H1 (cell line): Measurements from ENCODE around the gene IL22RA2. TPM values are rescaled to one million over a fixed set of nuclear protein-coding genes. Genes with fewer than 3 reads are reported as not detected.
"Not testable (repeated sequence)": the region's sequence is repeated elsewhere in the genome, so short reads cannot be mapped to it uniquely, and the experiment has no call there.

Experiments used
- CTCF ChIA-PET: fragments of 300-600 bp; sonication (Branson Sonifier 250); formaldehyde crosslinking; loops from one replicate; lab custom pipeline; 2021; ENCODE audit not compliant: partially characterized antibody; lab: Charles Lee
- POLR2A ChIA-PET: fragments of 300-600 bp; sonication (Branson Sonifier 250); formaldehyde crosslinking; loops from one replicate; lab custom pipeline; 2021; ENCODE audit warnings: inconsistent platforms; ENCODE audit not compliant: partially characterized antibody; lab: Charles Lee
- DNase-seq, 2 experiments: peaks; one replicate each; pipeline versions ENCODE4 v3.0.0 to v3.0.0-alpha.2; 2010 to 2022; ENCODE audit warnings: low spot score in 2 of 2, low read depth in 1 of 2, mixed read lengths in 1 of 2
- FAIRE-seq: peaks from 2 replicates; lab custom pipeline; 2011; peaks lifted over from hg19 to GRCh38; lab: Jason Lieb, UNC
- H2AFZ ChIP-seq: 2 replicates; pipeline ENCODE4 v1.8.1; 2012; ENCODE audit warnings: low read length, inconsistent platforms
- H2AK5ac ChIP-seq: 2 replicates; pipeline ENCODE4 v1.6.1; 2013; ENCODE audit warnings: low read depth, low read length
- H2BK120ac ChIP-seq: replicated peaks from 2 replicates; pipeline ENCODE3; 2013; ENCODE audit warnings: low read depth, low read length, inconsistent platforms
- H2BK12ac ChIP-seq: 2 replicates; pipeline ENCODE4 v1.6.1; 2013; ENCODE audit warnings: low read depth, low read length
- H2BK15ac ChIP-seq: 2 replicates; pipeline ENCODE4 v1.6.1; 2013; ENCODE audit warnings: low read length
- H2BK20ac ChIP-seq: 2 replicates; pipeline ENCODE4 v1.6.1; 2013; ENCODE audit warnings: low read length
- H2BK5ac ChIP-seq: 2 replicates; pipeline ENCODE4 v1.6.1; 2013; ENCODE audit warnings: low read depth, low read length
- H3K14ac ChIP-seq: 2 replicates; pipeline ENCODE4 v1.6.1; 2013; ENCODE audit warnings: inconsistent platforms; ENCODE audit not compliant: insufficient read length
- H3K18ac ChIP-seq: 2 replicates; pipeline ENCODE4 v1.6.1; 2013; ENCODE audit warnings: low read length; ENCODE audit errors: extremely low read depth
- H3K23ac ChIP-seq: 2 replicates; pipeline ENCODE4 v1.6.1; 2013; ENCODE audit warnings: inconsistent platforms; ENCODE audit not compliant: insufficient read length
- H3K23me2 ChIP-seq: 2 replicates; pipeline ENCODE4 v1.6.1; 2013; ENCODE audit warnings: low read depth, low read length
- H3K27ac ChIP-seq: 2 replicates; pipeline ENCODE4 v1.6.1; 2011; ENCODE audit warnings: low read depth, low read length, inconsistent platforms
- H3K27me3 ChIP-seq, 4 experiments: replicated peaks in 1 of 4; 1 replicate in 1 of 4; 2 replicates in 3 of 4; pipeline versions ENCODE4 v1.6.1 to v1.8.1; 2011 to 2013; ENCODE audit warnings: low read length in 3 of 4, mild to moderate bottlenecking in 3 of 4, inconsistent platforms in 2 of 4, mixed read lengths in 2 of 4, moderate library complexity in 1 of 4; ENCODE audit not compliant: control insufficient read depth in 3 of 4, insufficient read depth in 3 of 4; ENCODE audit errors: extremely low read depth in 1 of 4
- H3K36me3 ChIP-seq, 4 experiments: 2 replicates each; pipeline versions ENCODE4 v1.6.1 to v1.8.1; 2011 to 2013; ENCODE audit warnings: mild to moderate bottlenecking in 4 of 4, low read length in 3 of 4, moderate library complexity in 2 of 4, control low read depth in 1 of 4, inconsistent platforms in 1 of 4; ENCODE audit not compliant: insufficient read depth in 4 of 4, control insufficient read depth in 2 of 4
- H3K4ac ChIP-seq: replicated peaks from 2 replicates; pipeline ENCODE3; 2013; ENCODE audit warnings: low read length, low read depth, mixed read lengths, inconsistent platforms; ENCODE audit not compliant: insufficient read length
- H3K4me1 ChIP-seq, 4 experiments: replicated peaks in 1 of 4; 1 replicate in 1 of 4; 2 replicates in 3 of 4; pipeline versions ENCODE4 v1.6.1 to v1.8.1; 2011 to 2013; ENCODE audit warnings: low read length in 3 of 4, inconsistent platforms in 2 of 4, mixed read lengths in 1 of 4; ENCODE audit not compliant: insufficient read depth in 4 of 4, control insufficient read depth in 3 of 4
- H3K4me2 ChIP-seq, 2 experiments: 2 replicates each; pipeline versions ENCODE4 v1.6.1 to v1.8.1; 2011 to 2013; ENCODE audit warnings: low read depth in 2 of 2, low read length in 2 of 2, control low read depth in 1 of 2, inconsistent platforms in 1 of 2, mild to moderate bottlenecking in 1 of 2; ENCODE audit not compliant: insufficient read depth in 1 of 2
- H3K4me3 ChIP-seq, 4 experiments: fragments of 200-600, 300-600 bp in 1 of 4; sonication (generic), shearing (Covaris generic), sonication (Bioruptor Twin) in 1 of 4; 2 replicates each; pipeline versions ENCODE4 v1.5.1 to v1.8.1; 2011 to 2016; ENCODE audit warnings: low read length in 4 of 4, low read depth in 3 of 4, control low read depth in 2 of 4, inconsistent platforms in 2 of 4, mild to moderate bottlenecking in 2 of 4, mixed read lengths in 1 of 4, moderate library complexity in 1 of 4; ENCODE audit not compliant: insufficient read depth in 2 of 4; ENCODE audit errors: extremely low read depth in 1 of 4
- H3K56ac ChIP-seq: replicated peaks from 2 replicates; pipeline ENCODE3; 2013; ENCODE audit warnings: low read depth, mild to moderate bottlenecking, mixed read lengths, low read length, inconsistent platforms; ENCODE audit not compliant: insufficient read length
- H3K79me1 ChIP-seq: 2 replicates; pipeline ENCODE4 v1.6.1; 2013; ENCODE audit warnings: low read depth, low read length, control low read depth
- H3K79me2 ChIP-seq, 2 experiments: 2 replicates each; pipeline versions ENCODE4 v1.6.1 to v1.8.1; 2012 to 2013; ENCODE audit warnings: low read length in 2 of 2, mild to moderate bottlenecking in 2 of 2, inconsistent platforms in 1 of 2; ENCODE audit not compliant: insufficient read depth in 2 of 2, control insufficient read depth in 1 of 2
- H3K9ac ChIP-seq, 4 experiments: replicated peaks in 1 of 4; 1 replicate in 1 of 4; 2 replicates in 3 of 4; pipeline versions ENCODE4 v1.6.1 to v1.8.1; 2011 to 2013; ENCODE audit warnings: low read depth in 3 of 4, low read length in 3 of 4, control low read depth in 2 of 4, mild to moderate bottlenecking in 2 of 4, moderate library complexity in 2 of 4, inconsistent platforms in 1 of 4; ENCODE audit errors: extremely low read depth in 1 of 4
- H3K9me3 ChIP-seq, 2 experiments: 2 replicates each; pipeline versions ENCODE4 v1.6.1 to v1.8.1; 2012 to 2013; ENCODE audit warnings: mild to moderate bottlenecking in 2 of 2, moderate library complexity in 2 of 2, control low read depth in 1 of 2, inconsistent platforms in 1 of 2, low read depth in 1 of 2, low read length in 1 of 2, mixed read lengths in 1 of 2; ENCODE audit not compliant: insufficient read depth in 2 of 2
- H4K20me1 ChIP-seq, 2 experiments: replicated peaks in 1 of 2; 2 replicates each; pipeline versions ENCODE3 to v1.8.1; 2011 to 2013; ENCODE audit warnings: inconsistent platforms in 2 of 2, low read length in 2 of 2, mild to moderate bottlenecking in 1 of 2; ENCODE audit not compliant: insufficient read depth in 2 of 2, control insufficient read depth in 1 of 2
- H4K5ac ChIP-seq: 2 replicates; pipeline ENCODE4 v1.6.1; 2013; ENCODE audit warnings: low read length, low read depth, mixed read lengths, inconsistent platforms; ENCODE audit not compliant: insufficient read length
- H4K8ac ChIP-seq: 2 replicates; pipeline ENCODE4 v1.8.0; 2013; ENCODE audit warnings: mild to moderate bottlenecking, moderate library complexity, low read length, inconsistent platforms; ENCODE audit not compliant: insufficient read depth; ENCODE audit errors: extremely low read depth
- H4K91ac ChIP-seq: replicated peaks from 2 replicates; pipeline ENCODE3; 2013; ENCODE audit warnings: low read length, mixed read lengths, inconsistent platforms; ENCODE audit not compliant: insufficient read length
- WGBS, 2 experiments: shearing (Covaris generic) in 1 of 2; methylation state at CpG; one replicate each; pipeline versions ENCODE4 v1.1.6 to v1.1.7; 2013 to 2015; ENCODE audit warnings: low lambda C conversion rate in 2 of 2, mixed read lengths in 2 of 2, inconsistent platforms in 1 of 2, low coverage in 1 of 2, missing lambda C conversion rate in 1 of 2; ENCODE audit not compliant: insufficient replicate concordance in 2 of 2, insufficient coverage in 1 of 2, insufficient read length in 1 of 2; ENCODE audit errors: extremely low coverage in 1 of 2, missing lambda C conversion rate in 1 of 2; 5-methylcytosine and 5-hydroxymethylcytosine counted together
- polyA plus RNA-seq, 7 experiments: library from polyadenylated mRNA; depleted of rRNA in 3 of 7; stranded (reverse) in 5 of 7; unstranded in 2 of 7; fragments of >200 nt in 5 of 7; fragments of 200-250 nt in 2 of 7; gene quantifications; 1 replicate in 5 of 7; 2 replicates in 1 of 7; 4 replicates in 1 of 7; pipeline versions ENCODE4 v1.2.1 to v1.2.3, GENCODE V29; 2011 to 2013; ENCODE audit warnings: missing spikeins in 2 of 7, mixed read lengths in 2 of 7
- total RNA-seq: library from RNA; stranded (reverse); fragmentation: NEBNext Ultra II Directional; extraction: Animal tissue kit (Norgen Biotek cat#: 25700); gene quantifications from 2 replicates; pipeline ENCODE4 v1.2.1, GENCODE V29; 2021

IL22RA2 gene
- total and polyA plus RNA-seq, 2 of the 8 experiments (the other 6 are each of a cell fraction or from before 2014, with no cell fraction given), result not detected

DNA sequence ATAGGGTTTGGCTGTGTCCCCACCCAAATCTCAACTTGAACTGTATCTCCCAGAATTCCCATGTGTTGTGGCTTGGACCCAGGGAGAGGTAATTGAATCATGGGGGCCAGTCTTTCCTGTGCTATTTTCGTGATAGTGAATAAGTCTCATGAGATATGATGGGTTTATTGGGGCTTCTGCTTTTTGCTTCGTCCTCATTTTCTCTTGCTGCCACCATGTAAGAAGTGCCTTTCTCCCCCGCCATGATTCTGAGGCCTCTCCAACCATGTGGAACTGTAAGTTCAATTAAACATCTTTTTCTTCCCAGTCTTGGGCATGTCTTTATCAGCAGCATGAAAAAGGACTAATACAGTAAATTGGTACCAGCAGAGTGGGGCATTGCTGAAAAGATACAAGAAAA lies 34.0 kb upstream of the IL22RA2 start:
- H2BK120ac ChIP-seq, H2BK12ac ChIP-seq, H3K4me3 ChIP-seq, H2BK5ac ChIP-seq, H3K4me2 ChIP-seq, H3K9ac ChIP-seq, H3K14ac ChIP-seq, H3K23me2 ChIP-seq, H4K8ac ChIP-seq, H3K27me3 ChIP-seq, DNase-seq, H2BK15ac ChIP-seq, H3K4me1 ChIP-seq, H2BK20ac ChIP-seq, FAIRE-seq, H3K4ac ChIP-seq, CTCF ChIA-PET, H4K91ac ChIP-seq, H2AFZ ChIP-seq, H3K18ac ChIP-seq, H4K20me1 ChIP-seq, H3K56ac ChIP-seq, H3K23ac ChIP-seq, H3K27ac ChIP-seq, H2AK5ac ChIP-seq, H4K5ac ChIP-seq, H3K79me1 ChIP-seq, POLR2A ChIA-PET: not testable (repeated sequence)
- Histone ChIP-seq H3K79me2 (peaks cover 0 to 40% of the 10 kb centered on the region in 2 experiments; a peak in 2 of 4 replicates), H3K36me3 (peaks cover 7 to 54% (median 26%) of the 10 kb centered on the region in 4 experiments; a peak in 7 of 8 replicates), H3K9me3 (peaks cover 14 to 19% of the 10 kb centered on the region in 2 experiments; a peak in 3 of 4 replicates)
- 88% methylated on average over 3 of the region's 3 CpGs; no CpG with 5 or more reads in 1 of the 2 experiments for WGBS, 2 experiments
